ENCODE measurements around the gene TREH.

TREH gene

DNA sequence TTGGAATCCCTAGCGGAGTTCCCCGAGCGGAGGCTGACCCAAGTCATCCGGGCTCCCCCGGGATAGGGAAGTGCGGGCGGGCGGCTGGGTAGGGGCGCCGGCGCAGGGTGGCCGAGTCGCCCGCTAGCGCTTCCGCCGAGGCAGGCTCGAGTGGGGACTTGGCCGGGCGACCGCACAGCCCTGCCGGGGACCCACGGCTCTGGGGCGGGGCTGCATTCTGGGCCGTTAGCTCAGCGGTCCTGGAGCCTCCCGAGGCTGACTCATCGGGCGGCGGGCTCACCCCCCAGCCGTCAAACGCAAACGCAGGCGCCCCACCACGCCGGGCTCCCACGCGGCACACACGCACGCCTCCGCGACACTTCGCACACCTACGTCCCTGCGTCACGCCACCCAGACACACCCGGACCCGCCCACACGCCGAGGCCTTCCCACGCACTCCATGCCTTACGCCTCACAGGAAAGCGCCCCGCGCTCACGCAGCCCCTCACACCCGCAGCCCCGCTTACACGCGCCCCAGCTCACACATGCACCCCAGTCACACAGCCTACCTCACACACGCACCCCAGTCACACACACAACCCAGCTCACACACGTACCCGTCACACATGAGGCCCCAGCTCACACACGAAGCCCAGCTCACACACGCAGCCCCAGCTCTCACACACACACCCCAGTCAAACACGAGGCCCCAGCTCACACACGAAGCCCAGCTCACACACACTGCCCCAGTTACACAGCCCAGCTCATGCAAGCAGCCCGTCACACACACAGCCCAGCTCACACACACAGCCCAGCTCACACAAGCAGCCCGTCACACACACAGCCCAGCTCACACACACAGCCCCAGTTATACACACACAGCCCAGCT, 70.9 kb downstream of the TREH start:
- TF ChIP-seq Cebpa-rat (IDR thresholded peaks at IDR 0.05) = no peak
- Histone ChIP-seq H3K27ac (no peak overlapping the region), H3K4me2 (peak overlapping the region; percentile 95), H4K20me1 (peaks cover 40% of the 10 kb centered on the region), H3K4me3 (peak overlapping the region; percentile 67), H3K36me3 (no peaks in the 10 kb centered on the region), H3K4me1 (peaks cover 58% of the 10 kb centered on the region), H3K9me3 (no peaks in the 10 kb centered on the region), H3K9ac (no peak overlapping the region; the same call in 1 of the 2 replicates), H3K27me3 (peaks cover 84% of the 10 kb centered on the region)

DNA sequence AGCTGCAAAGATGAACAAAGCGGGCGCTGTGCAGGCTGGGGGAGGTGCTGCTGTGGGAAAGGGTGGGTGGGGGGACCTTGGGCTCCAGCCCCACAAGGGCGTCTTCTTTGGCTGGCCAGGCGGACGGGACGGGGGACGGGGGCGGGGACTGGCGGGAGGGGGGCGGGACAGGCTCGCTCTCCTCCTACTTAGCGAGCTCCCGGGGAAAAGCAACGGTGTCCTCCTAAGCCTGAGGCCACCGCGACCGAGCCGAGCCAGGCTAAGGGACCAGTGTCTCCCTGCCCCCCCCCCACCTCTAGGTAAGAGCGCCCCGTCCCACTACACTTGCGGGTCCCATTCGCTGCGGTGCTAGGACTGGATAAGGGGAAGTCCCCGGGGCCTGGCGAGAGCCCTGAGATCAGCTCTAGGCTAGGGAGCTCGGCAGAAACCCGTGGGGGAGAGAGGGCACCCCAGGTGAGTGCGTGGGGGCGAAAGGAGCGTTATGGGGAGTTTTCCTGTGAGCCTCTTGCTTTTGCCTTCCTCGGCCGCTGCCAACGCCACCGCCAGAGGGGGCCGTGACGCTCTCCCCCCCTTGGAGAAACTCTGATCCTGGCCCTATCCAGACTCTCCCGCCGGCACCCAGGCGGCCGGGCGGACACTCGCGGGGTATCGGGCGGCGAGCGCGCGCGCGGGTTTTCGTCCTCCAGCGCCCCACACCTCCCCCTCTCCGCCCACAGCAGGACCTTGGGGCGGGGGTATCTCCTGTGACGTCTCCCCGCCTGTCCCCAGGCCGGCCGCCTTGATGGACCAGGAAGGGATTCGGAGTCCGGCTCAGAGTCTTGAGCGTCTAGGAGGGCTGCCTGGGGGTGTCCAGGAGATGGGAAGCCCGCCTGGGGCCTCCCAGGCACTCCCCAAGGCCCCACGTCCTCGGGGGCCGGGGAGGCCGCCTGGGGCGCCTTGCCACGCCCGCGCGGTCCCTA, 71.8 kb downstream of the TREH start, which contains the start of gene PHLDB1:
PHLDB1 (plus strand) TSS at position 215 of the 959 bp plus-strand sequence. CDS start 6,222 bp downstream, outside the sequence.
- Histone ChIP-seq H3K27me3 (peaks cover 75% of the 10 kb centered on the region), H3K4me2 (peak within 1 kb of the TSS; percentile 95), H3K4me1 (peaks cover 57% of the 10 kb centered on the region), H3K9me3 (no peaks in the 10 kb centered on the region), H3K9ac (no peak within 1 kb of the TSS; the same call in 1 of the 2 replicates), H4K20me1 (peaks cover 45% of the 10 kb centered on the region), H3K4me3 (peak within 1 kb of the TSS; percentile 67), H3K36me3 (peaks cover 8% of the 10 kb centered on the region; the same call in 1 of the 2 replicates), H3K27ac (no peak within 1 kb of the TSS)
- TF ChIP-seq Cebpa-rat (IDR thresholded peaks at IDR 0.05) = no peak

Data from BLaER1 (cell line).